Upper lobe of left lung (tissue), 4 donors: ENCODE results near the gene ADAMTS16.

Experiments used
- CTCF ChIP-seq, 6 experiments: fragments of 450-650 bp in 4 of 6; fragments of 200-600 bp in 2 of 6; sonication (generic) in 2 of 6; IDR thresholded peaks; one replicate each; pipeline ENCODE4 v1.5.1; 2016 to 2019; ENCODE audit warnings: antibody characterized with exemption in 6 of 6
- EP300 ChIP-seq, 4 donors: sonication (generic); formaldehyde crosslinking; IDR thresholded peaks; one replicate each; pipeline ENCODE4 v1.5.1; 2017; ENCODE audit warnings: antibody characterized with exemption in 4 of 4, control low read depth in 2 of 4
- POLR2A ChIP-seq, 4 donors: fragments of 450-650 bp; IDR thresholded peaks; one replicate each; pipeline ENCODE4 v1.5.1; 2016 to 2017; ENCODE audit warnings: antibody characterized with exemption in 4 of 4, mild to moderate bottlenecking in 2 of 4
- POLR2AphosphoS5 ChIP-seq, 2 donors: sonication (generic); formaldehyde crosslinking; IDR thresholded peaks; one replicate each; pipeline ENCODE4 v1.5.1; 2017; ENCODE audit warnings: antibody characterized with exemption in 2 of 2

- no peak for TF ChIP-seq CTCF (IDR thresholded peaks at IDR 0.05)
- TF ChIP-seq POLR2AphosphoS5 (IDR thresholded peaks at IDR 0.05), result no peak
- TF ChIP-seq POLR2A (IDR thresholded peaks at IDR 0.05), result no peak
- TF ChIP-seq EP300 (IDR thresholded peaks at IDR 0.05), result no peak
Observed at GRCh38 chr5:5331848-5332247, 191.7 kb downstream of the ADAMTS16 start.
